Osteoblast (primary cell): ENCODE results near the gene ARHGAP27. TPM values are rescaled to one million over a fixed set of nuclear protein-coding genes. Genes with fewer than 3 reads are reported as not detected.

ENCODE experiments used
- DNase-seq: peaks from one replicate; pipeline ENCODE4 v3.0.0; 2011; ENCODE audit warnings: low spot score, mixed read lengths; ENCODE audit not compliant: insufficient read length; ENCODE audit errors: missing footprints
- H2AFZ ChIP-seq: 2 replicates; pipeline ENCODE4 v1.6.0; 2011; ENCODE audit warnings: mild to moderate bottlenecking, low read length
- H3K27ac ChIP-seq: 2 replicates; pipeline ENCODE4 v1.5.1; 2011; ENCODE audit warnings: mild to moderate bottlenecking, low read depth, low read length, moderate library complexity
- H3K27me3 ChIP-seq: 2 replicates; pipeline ENCODE4 v1.6.0; 2012; ENCODE audit warnings: mild to moderate bottlenecking, control low read depth, inconsistent platforms, low read length, moderate library complexity; ENCODE audit not compliant: insufficient read depth
- H3K36me3 ChIP-seq: 2 replicates; pipeline ENCODE4 v1.5.1; 2011; ENCODE audit warnings: mild to moderate bottlenecking, low read length, control low read depth, moderate library complexity; ENCODE audit not compliant: insufficient read depth
- H3K4me1 ChIP-seq: 2 replicates; pipeline ENCODE4 v1.5.1; 2011; ENCODE audit warnings: mild to moderate bottlenecking, low read length, control low read depth, moderate library complexity; ENCODE audit not compliant: insufficient read depth
- H3K4me2 ChIP-seq: 2 replicates; pipeline ENCODE4 v1.6.0; 2011; ENCODE audit warnings: mild to moderate bottlenecking, low read length; ENCODE audit not compliant: insufficient read depth
- H3K4me3 ChIP-seq: fragments of 200-600 bp; sonication (generic); 3 replicates; pipeline ENCODE4 v1.5.1; 2012; ENCODE audit warnings: mild to moderate bottlenecking, low read length, inconsistent platforms; ENCODE audit not compliant: insufficient read depth
- H3K79me2 ChIP-seq: 2 replicates; pipeline ENCODE4 v1.6.0; 2012; ENCODE audit warnings: mild to moderate bottlenecking, low read length, control low read depth, inconsistent platforms; ENCODE audit not compliant: insufficient read depth
- H3K9me3 ChIP-seq: 2 replicates; pipeline ENCODE4 v1.5.1; 2011; ENCODE audit warnings: low read depth, low read length, control low read depth
- H4K20me1 ChIP-seq: 2 replicates; pipeline ENCODE4 v1.6.0; 2012; ENCODE audit warnings: mild to moderate bottlenecking, low read length, control low read depth; ENCODE audit not compliant: insufficient read depth
- CTCF ChIP-seq: IDR thresholded peaks from 2 replicates; pipeline ENCODE4 v1.5.1; 2011; ENCODE audit warnings: mild to moderate bottlenecking, low read depth, low read length, moderate library complexity; ENCODE audit errors: extremely low read depth
- total RNA-seq: library from RNA; depleted of rRNA; stranded (reverse); fragments of >200 nt; gene quantifications from 2 replicates; pipeline ENCODE4 v1.2.3, GENCODE V29; 2012

The ARHGAP27 gene
- total RNA-seq, 1 donor: 2.9 TPM

- peak; percentile 78 for DNase-seq
- no peaks in the 10 kb centered on the region for H3K4me1 ChIP-seq
These were observed 7.6 kb upstream of the ARHGAP27 start for GRCh38 chr17:45440161-45440778.

GRCh38 chr17:45438931-45439610 is 6.4 kb upstream of the ARHGAP27 start:
- no peaks in the 10 kb centered on the region for H3K27me3 ChIP-seq
- H3K4me1 ChIP-seq: no peaks in the 10 kb centered on the region
- TF ChIP-seq CTCF: no peak
- no peak overlapping the region for H2AFZ ChIP-seq
- H3K4me2 ChIP-seq: no peak overlapping the region
- H3K9me3 ChIP-seq: no peaks in the 10 kb centered on the region
- H3K4me3 ChIP-seq: no peak overlapping the region
- peak; percentile 54 for DNase-seq
- no peak overlapping the region for H3K27ac ChIP-seq
- no peaks in the 10 kb centered on the region for H3K79me2 ChIP-seq
- H3K36me3 ChIP-seq: no peaks in the 10 kb centered on the region
- no peaks in the 10 kb centered on the region for H4K20me1 ChIP-seq

More at GRCh38 chr17:45440161-45440778, 7.6 kb upstream of the ARHGAP27 start:
- TF ChIP-seq CTCF: no peak
- no peaks in the 10 kb centered on the region for H3K79me2 ChIP-seq
- no peak overlapping the region for H3K4me2 ChIP-seq
- H3K36me3 ChIP-seq: peaks cover 4% of the 10 kb centered on the region
- H3K27me3 ChIP-seq: no peaks in the 10 kb centered on the region
- no peak overlapping the region for H3K27ac ChIP-seq
- H4K20me1 ChIP-seq: no peaks in the 10 kb centered on the region
- no peak overlapping the region for H2AFZ ChIP-seq
- H3K9me3 ChIP-seq: no peaks in the 10 kb centered on the region
- H3K4me3 ChIP-seq: no peak overlapping the region

DNA sequence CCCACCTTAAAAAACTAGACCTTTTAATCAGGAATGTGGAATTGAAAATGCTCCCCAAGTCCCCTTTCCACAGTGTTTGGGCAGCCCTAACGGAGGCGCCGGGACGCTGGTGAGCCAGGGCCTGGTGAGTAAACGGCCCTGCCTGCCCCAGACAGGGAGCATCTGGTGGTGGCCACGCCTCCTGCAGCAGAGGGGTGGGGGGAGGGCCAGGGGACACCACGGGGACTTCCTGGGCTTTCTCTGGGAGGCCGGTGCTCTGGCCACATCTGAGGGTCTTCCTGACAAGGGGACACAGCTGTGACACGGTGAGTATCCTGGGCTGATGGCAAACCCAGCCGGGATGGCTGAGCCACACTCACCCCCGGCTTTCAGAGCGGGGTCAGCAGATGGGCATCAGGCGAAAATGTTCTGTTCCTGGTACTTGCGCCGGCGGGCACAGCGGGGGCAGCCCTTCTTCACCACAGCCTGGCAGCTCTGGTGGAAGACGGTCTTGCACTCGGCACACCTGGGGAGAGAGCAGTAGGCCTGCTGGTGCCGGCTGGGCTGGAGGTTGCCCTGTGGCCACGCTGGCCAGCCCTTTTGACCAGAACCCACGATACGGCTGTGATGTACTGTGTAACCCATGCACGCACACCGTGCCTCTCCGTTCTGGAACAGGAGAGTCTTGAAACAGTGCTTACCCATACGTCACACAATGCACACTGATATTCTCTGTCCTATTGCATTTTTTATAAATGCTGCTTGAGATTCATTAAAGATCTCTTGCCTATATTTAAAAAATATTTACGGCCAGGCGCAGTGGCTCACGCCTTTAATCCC is 5.0 kb upstream of the ARHGAP27 start:
- H3K36me3 ChIP-seq: no peaks in the 10 kb centered on the region
- H3K4me2 ChIP-seq: no peak overlapping the region
- no peaks in the 10 kb centered on the region for H3K9me3 ChIP-seq
- H3K27ac ChIP-seq: no peak overlapping the region
- no peak overlapping the region for H3K4me3 ChIP-seq
- no peak for TF ChIP-seq CTCF
- no peaks in the 10 kb centered on the region for H3K79me2 ChIP-seq
- H3K4me1 ChIP-seq: no peaks in the 10 kb centered on the region
- DNase-seq: peak; percentile 32
- H4K20me1 ChIP-seq: no peaks in the 10 kb centered on the region
- H2AFZ ChIP-seq: no peak overlapping the region
- H3K27me3 ChIP-seq: no peaks in the 10 kb centered on the region
